ENCODE data around the gene ADGRG6. TPM values are rescaled to one million over a fixed set of nuclear protein-coding genes. Genes with fewer than 3 reads are reported as not detected.

Gene ADGRG6
- total and polyA plus RNA-seq, 2 of the 8 experiments (the other 6 are each of a cell fraction or from before 2014, with no cell fraction given) = 1.1 to 6.2 TPM

GRCh38 chr6:142395768-142396231 lies 94.0 kb downstream of the ADGRG6 start:
- no peak overlapping the region for H2BK5ac ChIP-seq (ENCODE audit: low read depth, low read length)

More at GRCh38 chr6:142395768-142396231, 94.0 kb downstream of the ADGRG6 start:
- DNase-seq (ENCODE audit: low read depth in 1 of 2, low spot score in 2 of 2) = no peak
- ChIA-PET POLR2A (ENCODE audit: partially characterized antibody) (no interaction called here), CTCF (ENCODE audit: partially characterized antibody) (interaction anchor here (0.8 to 1.3 kb wide), 4 partner anchors 8 to 164 kb away, joined by 3 to 4 read pairs (median 4); no protein-coding TSS in a partner anchor)
- Histone ChIP-seq H3K14ac (ENCODE audit: insufficient read length) (no peak overlapping the region), H3K56ac (replicated peaks; ENCODE audit: insufficient read length, low read depth, low read length) (no peak overlapping the region), H3K79me1 (ENCODE audit: low read depth, low read length) (no peaks in the 10 kb centered on the region), H3K36me3 (ENCODE audit: control insufficient read depth in 2 of 4, insufficient read depth in 4 of 4, low read length in 3 of 4) (no peaks in the 10 kb centered on the region), H3K9me3 (ENCODE audit: insufficient read depth in 2 of 2, low read depth in 1 of 2, low read length in 1 of 2) (no peaks in the 10 kb centered on the region), H3K23me2 (ENCODE audit: low read depth, low read length) (no peaks in the 10 kb centered on the region), H3K27ac (ENCODE audit: low read depth, low read length) (no peak overlapping the region), H2AFZ (ENCODE audit: low read length) (no peak overlapping the region), H3K18ac (ENCODE audit: extremely low read depth, low read length) (no peak overlapping the region), H3K9ac (replicated peaks in 1 of 4; ENCODE audit: extremely low read depth in 1 of 4, low read depth in 3 of 4, low read length in 3 of 4) (no peak overlapping the region), H2BK15ac (ENCODE audit: low read length) (no peak overlapping the region), H4K5ac (ENCODE audit: insufficient read length, low read depth, low read length) (no peak overlapping the region), H3K4ac (replicated peaks; ENCODE audit: insufficient read length, low read depth, low read length) (no peak overlapping the region), H4K91ac (replicated peaks; ENCODE audit: insufficient read length, low read length) (no peak overlapping the region), H4K8ac (ENCODE audit: extremely low read depth, insufficient read depth, low read length) (no peak overlapping the region), H2BK12ac (ENCODE audit: low read depth, low read length) (no peak overlapping the region), H3K4me3 (ENCODE audit: extremely low read depth in 1 of 4, insufficient read depth in 2 of 4, low read depth in 3 of 4, low read length in 4 of 4) (no peak overlapping the region), H2BK20ac (ENCODE audit: low read length) (no peak overlapping the region), H3K4me2 (ENCODE audit: insufficient read depth in 1 of 2, low read depth in 2 of 2, low read length in 2 of 2) (no peak overlapping the region), H3K23ac (ENCODE audit: insufficient read length) (no peak overlapping the region), H3K27me3 (replicated peaks in 1 of 4; ENCODE audit: control insufficient read depth in 3 of 4, extremely low read depth in 1 of 4, insufficient read depth in 3 of 4, low read length in 3 of 4) (no peaks in the 10 kb centered on the region), H3K4me1 (replicated peaks in 1 of 4; ENCODE audit: control insufficient read depth in 3 of 4, insufficient read depth in 4 of 4, low read length in 3 of 4) (peaks cover 2 to 5% (median 4%) of the 10 kb centered on the region in 4 experiments; a peak in 4 of 7 replicates), H3K79me2 (ENCODE audit: control insufficient read depth in 1 of 2, insufficient read depth in 2 of 2, low read length in 2 of 2) (no peaks in the 10 kb centered on the region), H2AK5ac (ENCODE audit: low read depth, low read length) (no peak overlapping the region), H4K20me1 (replicated peaks in 1 of 2; ENCODE audit: control insufficient read depth in 1 of 2, insufficient read depth in 2 of 2, low read length in 2 of 2) (no peaks in the 10 kb centered on the region), H2BK120ac (replicated peaks; ENCODE audit: low read depth, low read length) (no peak overlapping the region)
- FAIRE-seq = no peak
- WGBS, 2 experiments (ENCODE audit: extremely low coverage in 1 of 2, insufficient coverage in 1 of 2, insufficient read length in 1 of 2, insufficient replicate concordance in 2 of 2, low coverage in 1 of 2, low lambda C conversion rate in 2 of 2, missing lambda C conversion rate in 1 of 2) = 96% methylated on average over 1 of the region's 1 CpG; no CpG with 5 or more reads in 1 of the 2 experiments
- TF ChIP-seq RFX5 (IDR thresholded peaks at IDR 0.05; ENCODE audit: borderline replicate concordance, low read depth, low read length) (no peak), EGR1 (IDR thresholded peaks at IDR 0.05; ENCODE audit: borderline replicate concordance, low read depth, low read length) (no peak), RBBP5 (IDR thresholded peaks at IDR 0.05; ENCODE audit: borderline replicate concordance, low read depth, low read length) (no peak), CBX5 (IDR thresholded peaks at IDR 0.05; ENCODE audit: low read depth, low read length) (no peak), POU5F1 (IDR thresholded peaks at IDR 0.05; ENCODE audit: low read depth, low read length) (no peak), KDM5A (IDR thresholded peaks at IDR 0.05; ENCODE audit: low read length) (no peak)

All from H1 (cell line).